Immature natural killer cell (primary cell): ENCODE measurements around the gene CNOT8. TPM values are rescaled to one million over a fixed set of nuclear protein-coding genes. Genes with fewer than 3 reads are reported as not detected.
A peak's percentile ranks its signal among the peaks of the same experiment; 100 is the strongest.

Source experiments
- DNase-seq, 3 donors: peaks; one replicate each; pipeline ENCODE4 v3.0.0; 2022; ENCODE audit warnings: mixed read lengths in 1 of 3
- H3K27ac Mint-ChIP-seq, 6 donors: one replicate each; pipeline ENCODE4 v1.8.0; 2020; ENCODE audit warnings: mixed read lengths in 6 of 6, mild to moderate bottlenecking in 5 of 6, inconsistent platforms in 4 of 6, moderate library complexity in 3 of 6
- H3K27me3 Mint-ChIP-seq, 3 donors: one replicate each; pipeline ENCODE4 v1.8.0; 2020 to 2021; ENCODE audit warnings: low read depth in 3 of 3, mild to moderate bottlenecking in 3 of 3, mixed read lengths in 3 of 3, moderate library complexity in 3 of 3, inconsistent platforms in 1 of 3
- H3K36me3 Mint-ChIP-seq, 3 donors: one replicate each; pipeline ENCODE4 v1.8.0; 2020; ENCODE audit warnings: mixed read lengths in 3 of 3, inconsistent platforms in 2 of 3, mild to moderate bottlenecking in 2 of 3
- H3K4me1 Mint-ChIP-seq, 2 donors: one replicate each; pipeline ENCODE4 v1.8.0; 2020; ENCODE audit warnings: inconsistent platforms in 2 of 2, mild to moderate bottlenecking in 2 of 2, mixed read lengths in 2 of 2, moderate library complexity in 1 of 2
- H3K4me3 Mint-ChIP-seq, 5 donors: one replicate each; pipeline ENCODE4 v1.8.0; 2020; ENCODE audit warnings: mild to moderate bottlenecking in 5 of 5, mixed read lengths in 5 of 5, inconsistent platforms in 3 of 5, moderate library complexity in 3 of 5
- H3K9me3 Mint-ChIP-seq, 6 donors: one replicate each; pipeline ENCODE4 v1.8.0; 2020; ENCODE audit warnings: mild to moderate bottlenecking in 6 of 6, mixed read lengths in 6 of 6, inconsistent platforms in 4 of 6, moderate library complexity in 3 of 6
- polyA plus RNA-seq, 3 donors: library from polyadenylated mRNA; unstranded; fragments of 300-500 nt; fragmentation: Illumina TruSeq; gene quantifications; one replicate each; pipeline ENCODE4 v1.2.3, GENCODE V29; 2021

CNOT8 gene
- polyA plus RNA-seq, 3 donors from 2014 or later: 145 to 212 (median 153) TPM

- peaks cover 0 to 3% (median 0%) of the 10 kb centered on the region in 3 donors for H3K27me3 Mint-ChIP-seq
- H3K4me3 Mint-ChIP-seq: no peak overlapping the region
- no peaks in the 10 kb centered on the region for H3K4me1 Mint-ChIP-seq
- H3K9me3 Mint-ChIP-seq: no peaks in the 10 kb centered on the region
- no peak for DNase-seq
- H3K36me3 Mint-ChIP-seq: peaks cover 0 to 3% (median 0%) of the 10 kb centered on the region in 3 donors
- no peak overlapping the region for H3K27ac Mint-ChIP-seq
Measured at GRCh38 chr5:154841273-154841661, 17.2 kb upstream of the CNOT8 start.

GRCh38 chr5:154842689-154843530 is 15.5 kb upstream of the CNOT8 start:
- H3K27me3 Mint-ChIP-seq: peaks cover 0 to 3% (median 0%) of the 10 kb centered on the region in 3 donors
- no peak overlapping the region for H3K27ac Mint-ChIP-seq
- no peaks in the 10 kb centered on the region for H3K9me3 Mint-ChIP-seq
- no peak for DNase-seq
- H3K36me3 Mint-ChIP-seq: peaks cover 0 to 3% (median 0%) of the 10 kb centered on the region in 3 donors
- no peaks in the 10 kb centered on the region for H3K4me1 Mint-ChIP-seq
- no peak overlapping the region for H3K4me3 Mint-ChIP-seq

GRCh38 chr5:154844809-154845208 is 13.6 kb upstream of the CNOT8 start:
- Mint-ChIP-seq H3K36me3 (peaks cover 0 to under 1% (median 0%) of the 10 kb centered on the region in 3 donors), H3K4me1 (no peaks in the 10 kb centered on the region), H3K27ac (no peak overlapping the region), H3K27me3 (peaks cover 0 to 3% (median 0%) of the 10 kb centered on the region in 3 donors), H3K4me3 (no peak overlapping the region), H3K9me3 (no peaks in the 10 kb centered on the region)
- DNase-seq: no peak

- Mint-ChIP-seq H3K4me3 (no peak overlapping the region), H3K9me3 (no peaks in the 10 kb centered on the region), H3K4me1 (no peaks in the 10 kb centered on the region), H3K27ac (no peak overlapping the region), H3K36me3 (no peaks in the 10 kb centered on the region), H3K27me3 (peaks cover 0 to 3% (median 0%) of the 10 kb centered on the region in 3 donors)
- no peak for DNase-seq
Measured at GRCh38 chr5:154849264-154849785, 9.1 kb upstream of the CNOT8 start.

GRCh38 chr5:154849791-154850201 is 8.6 kb upstream of the CNOT8 start:
- Mint-ChIP-seq H3K4me3 (no peak overlapping the region), H3K36me3 (no peaks in the 10 kb centered on the region), H3K27me3 (peaks cover 0 to 3% (median 0%) of the 10 kb centered on the region in 3 donors), H3K9me3 (no peaks in the 10 kb centered on the region), H3K27ac (no peak overlapping the region), H3K4me1 (no peaks in the 10 kb centered on the region)
- no peak for DNase-seq

GRCh38 chr5:154850255-154851062 is 8.0 kb upstream of the CNOT8 start, which contains the start of gene FAXDC2:
Gene FAXDC2, minus strand, starts transcription at chr5:154850603. Its CDS starts 12,425 bp downstream, at chr5:154838178.
- no peaks in the 10 kb centered on the region for H3K36me3 Mint-ChIP-seq
- H3K4me1 Mint-ChIP-seq: no peaks in the 10 kb centered on the region
- H3K27me3 Mint-ChIP-seq: peaks cover 0 to 3% (median 0%) of the 10 kb centered on the region in 3 donors
- peak within 1 kb of the TSS in 1 of 6 donors; percentile 47 for H3K27ac Mint-ChIP-seq
- no peak for DNase-seq
- H3K4me3 Mint-ChIP-seq: no peak within 1 kb of the TSS
- H3K9me3 Mint-ChIP-seq: no peaks in the 10 kb centered on the region

- DNase-seq: no peak
- H3K27me3 Mint-ChIP-seq: peaks cover 0 to 4% (median 3%) of the 10 kb centered on the region in 3 donors
- no peak overlapping the region for H3K27ac Mint-ChIP-seq
Measured at GRCh38 chr5:154851351-154851750, 7.1 kb upstream of the CNOT8 start.

GRCh38 chr5:154857530-154858296 is 714 bp upstream of the CNOT8 start:
- H3K4me1 Mint-ChIP-seq: peaks cover 45 to 49% of the 10 kb centered on the region in 2 donors
- H3K36me3 Mint-ChIP-seq: no peaks in the 10 kb centered on the region
- peak overlapping the region; percentile 92 to 97 (median 94) for H3K27ac Mint-ChIP-seq
- DNase-seq: peak; percentile 86 to 89 (median 87)
- peak overlapping the region; percentile 87 to 99 (median 96) for H3K4me3 Mint-ChIP-seq
- H3K27me3 Mint-ChIP-seq: peaks cover 8 to 16% (median 10%) of the 10 kb centered on the region in 3 donors
- H3K9me3 Mint-ChIP-seq: no peaks in the 10 kb centered on the region

More at GRCh38 chr5:154851351-154851750, 7.1 kb upstream of the CNOT8 start:
- H3K4me1 Mint-ChIP-seq: no peaks in the 10 kb centered on the region
- no peaks in the 10 kb centered on the region for H3K36me3 Mint-ChIP-seq
- no peak overlapping the region for H3K4me3 Mint-ChIP-seq
- no peaks in the 10 kb centered on the region for H3K9me3 Mint-ChIP-seq

- Mint-ChIP-seq H3K36me3 (peaks cover 0 to 6% (median 0%) of the 10 kb centered on the region in 3 donors), H3K27me3 (peaks cover 8 to 16% (median 10%) of the 10 kb centered on the region in 3 donors), H3K9me3 (no peaks in the 10 kb centered on the region), H3K4me3 (peak overlapping the region; percentile 87 to 99 (median 96)), H3K4me1 (peaks cover 54 to 64% of the 10 kb centered on the region in 2 donors), H3K27ac (peak overlapping the region; percentile 92 to 97 (median 94))
- DNase-seq: peak; percentile 22 to 37 (median 29)
Measured at GRCh38 chr5:154858972-154859871, 795 bp downstream of the CNOT8 start.

- DNase-seq: no peak
- peaks cover 57 to 71% of the 10 kb centered on the region in 2 donors for H3K4me1 Mint-ChIP-seq
- peak overlapping the region; percentile 92 to 97 (median 94) for H3K27ac Mint-ChIP-seq
- no peaks in the 10 kb centered on the region for H3K9me3 Mint-ChIP-seq
- peaks cover under 1 to 10% (median 5%) of the 10 kb centered on the region in 3 donors for H3K36me3 Mint-ChIP-seq
- peaks cover 8 to 16% (median 10%) of the 10 kb centered on the region in 3 donors for H3K27me3 Mint-ChIP-seq
- H3K4me3 Mint-ChIP-seq: peak overlapping the region; percentile 87 to 99 (median 96)
Measured at GRCh38 chr5:154860123-154860522, 1.7 kb downstream of the CNOT8 start.

GRCh38 chr5:154860765-154861164 is 2.3 kb downstream of the CNOT8 start:
- Mint-ChIP-seq H3K36me3 (peaks cover 5 to 17% (median 8%) of the 10 kb centered on the region in 3 donors), H3K4me1 (peaks cover 59 to 77% of the 10 kb centered on the region in 2 donors), H3K27me3 (peaks cover 8 to 16% (median 10%) of the 10 kb centered on the region in 3 donors), H3K9me3 (no peaks in the 10 kb centered on the region), H3K27ac (peak overlapping the region; percentile 47 to 97 (median 93)), H3K4me3 (peak overlapping the region; percentile 87 to 99 (median 96))
- no peak for DNase-seq

GRCh38 chr5:154861946-154862345 is 3.5 kb downstream of the CNOT8 start:
- H3K27ac Mint-ChIP-seq: peak overlapping the region in 2 of 6 donors; percentile 49 to 66
- H3K36me3 Mint-ChIP-seq: peaks cover 5 to 23% (median 9%) of the 10 kb centered on the region in 3 donors
- peaks cover 8 to 14% (median 10%) of the 10 kb centered on the region in 3 donors for H3K27me3 Mint-ChIP-seq
- H3K4me3 Mint-ChIP-seq: peak overlapping the region in 3 of 5 donors; percentile 40 to 62 (median 60)
- peaks cover 61 to 79% of the 10 kb centered on the region in 2 donors for H3K4me1 Mint-ChIP-seq
- no peaks in the 10 kb centered on the region for H3K9me3 Mint-ChIP-seq
- DNase-seq: no peak
